CD4-positive, alpha-beta T cell treated with Interleukin-17A for 4 hours (primary cell): ENCODE measurements around the gene CEBPE.
"Not testable (repeated sequence)": the region's sequence is repeated elsewhere in the genome, so short reads cannot be mapped to it uniquely, and the experiment has no call there.

Experiments
- DNase-seq: peaks from one replicate; pipeline ENCODE4 v3.0.0-alpha.2; 2020; ENCODE audit warnings: mixed read lengths

Gene CEBPE

GRCh38 chr14:23120541-23121251 is 1.6 kb upstream of the CEBPE start:
- peak; percentile 84 for DNase-seq

- DNase-seq: peak; percentile 71
These were observed 590 bp upstream of the CEBPE start for GRCh38 chr14:23119363-23120327.

GRCh38 chr14:23117371-23118020 is 1.6 kb downstream of the CEBPE start:
- DNase-seq: no peak

GRCh38 chr14:23115918-23116317 is 3.1 kb downstream of the CEBPE start:
- no peak for DNase-seq

- no peak for DNase-seq
These were observed 3.9 kb downstream of the CEBPE start for GRCh38 chr14:23115039-23115731.

GRCh38 chr14:23114669-23115038 is 4.4 kb downstream of the CEBPE start:
- DNase-seq: no peak

- DNase-seq: no peak
These were observed 5.0 kb downstream of the CEBPE start for GRCh38 chr14:23114120-23114458.

GRCh38 chr14:23113431-23114119 is 5.5 kb downstream of the CEBPE start:
- no peak for DNase-seq

GRCh38 chr14:23112359-23113178 is 6.5 kb downstream of the CEBPE start:
- DNase-seq: no peak

GRCh38 chr14:23110579-23111365 is 8.3 kb downstream of the CEBPE start:
- no peak for DNase-seq

- DNase-seq: no peak
These were observed 9.3 kb downstream of the CEBPE start for GRCh38 chr14:23109769-23110168.

GRCh38 chr14:23108169-23108568 is 10.9 kb downstream of the CEBPE start:
- not testable (repeated sequence) for DNase-seq

- not testable (repeated sequence) for DNase-seq
These were observed 11.4 kb downstream of the CEBPE start for GRCh38 chr14:23107620-23108019.

- no peak for DNase-seq
These were observed 12.4 kb downstream of the CEBPE start for GRCh38 chr14:23106747-23107045.

- DNase-seq: no peak
These were observed 13.7 kb downstream of the CEBPE start for GRCh38 chr14:23105348-23105824.

GRCh38 chr14:23104591-23105347 is 14.3 kb downstream of the CEBPE start, which contains the start of gene CIROP:
TSS of gene CIROP (minus strand) at chr14:23104989. CDS start at chr14:23104920, 69 bp downstream.
- no peak for DNase-seq

GRCh38 chr14:23104070-23104590 is 14.9 kb downstream of the CEBPE start:
- no peak for DNase-seq

- DNase-seq: no peak
These were observed 15.5 kb downstream of the CEBPE start for GRCh38 chr14:23103581-23103980.

GRCh38 chr14:23102801-23103200 is 16.3 kb downstream of the CEBPE start:
- DNase-seq: no peak
